Erythroblast (primary cell): ENCODE results near the gene DOK5.

Experiments used
- DNase-seq, 2 experiments: peaks; one replicate each; lab custom pipeline; 2025; lab: John Stamatoyannopoulos, UW
- GATA1 ChIP-seq: IDR thresholded peaks from 2 replicates; pipeline ENCODE4 v1.6.1; 2011; ENCODE audit warnings: low read depth, mild to moderate bottlenecking, control low read depth, low read length, moderate library complexity
- POLR2A ChIP-seq: IDR thresholded peaks from 2 replicates; pipeline ENCODE4 v1.6.1; 2011; ENCODE audit warnings: mild to moderate bottlenecking, low read length

Gene DOK5

DNA sequence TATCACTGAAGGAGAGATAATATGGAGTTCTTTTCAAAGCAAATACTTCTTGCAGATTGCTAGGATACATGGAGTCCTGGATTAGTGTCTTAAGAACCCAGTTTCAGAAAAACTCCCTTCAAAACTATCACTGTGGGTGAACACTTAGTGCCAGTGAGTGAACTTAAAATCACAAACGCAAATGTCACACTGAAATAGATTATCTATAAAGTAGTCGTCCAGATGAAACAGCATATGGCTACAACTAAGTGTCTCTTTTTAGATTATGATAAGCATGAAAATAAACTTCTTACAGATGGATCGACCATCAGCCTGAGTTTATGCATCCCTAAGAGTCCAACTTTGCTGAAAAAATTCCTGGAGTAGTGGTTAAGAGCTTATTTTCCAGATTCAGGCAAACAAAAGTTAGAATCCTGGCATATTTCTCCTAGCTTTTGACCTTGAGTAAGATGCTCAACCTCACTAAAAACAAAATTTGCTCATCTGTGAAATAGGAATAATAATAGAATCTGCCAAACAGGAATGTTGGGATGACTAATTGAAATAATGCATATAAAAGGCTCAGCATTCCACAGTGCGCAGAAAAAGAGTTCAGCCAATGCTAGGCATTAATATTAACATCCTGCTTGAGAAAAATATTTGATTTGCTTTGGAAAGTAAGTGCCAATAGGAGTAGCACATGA is 70.4 kb downstream of the DOK5 start:
- no peak for DNase-seq
- TF ChIP-seq POLR2A: no peak
- TF ChIP-seq GATA1: no peak

DNA sequence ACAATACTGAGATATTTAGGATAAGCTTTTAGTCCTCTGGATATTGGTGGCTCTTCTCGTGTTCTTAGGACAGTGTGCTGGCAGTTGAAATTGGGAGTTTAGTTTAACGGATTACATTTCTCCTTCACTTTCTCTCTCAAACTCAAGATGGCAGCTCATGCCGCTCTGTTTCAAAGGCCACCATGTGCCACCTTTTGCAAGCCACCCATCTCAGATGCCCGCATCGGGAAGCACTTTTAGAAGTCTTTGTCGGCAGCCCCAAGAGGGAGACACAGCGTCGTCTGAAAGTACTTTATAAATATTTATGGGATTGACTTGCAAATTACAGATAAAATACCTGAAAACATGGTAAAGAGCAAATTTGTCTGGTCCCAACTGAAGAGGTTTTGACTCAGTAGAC is 73.5 kb downstream of the DOK5 start:
- no peak for TF ChIP-seq GATA1
- TF ChIP-seq POLR2A: no peak
- no peak for DNase-seq

DNA sequence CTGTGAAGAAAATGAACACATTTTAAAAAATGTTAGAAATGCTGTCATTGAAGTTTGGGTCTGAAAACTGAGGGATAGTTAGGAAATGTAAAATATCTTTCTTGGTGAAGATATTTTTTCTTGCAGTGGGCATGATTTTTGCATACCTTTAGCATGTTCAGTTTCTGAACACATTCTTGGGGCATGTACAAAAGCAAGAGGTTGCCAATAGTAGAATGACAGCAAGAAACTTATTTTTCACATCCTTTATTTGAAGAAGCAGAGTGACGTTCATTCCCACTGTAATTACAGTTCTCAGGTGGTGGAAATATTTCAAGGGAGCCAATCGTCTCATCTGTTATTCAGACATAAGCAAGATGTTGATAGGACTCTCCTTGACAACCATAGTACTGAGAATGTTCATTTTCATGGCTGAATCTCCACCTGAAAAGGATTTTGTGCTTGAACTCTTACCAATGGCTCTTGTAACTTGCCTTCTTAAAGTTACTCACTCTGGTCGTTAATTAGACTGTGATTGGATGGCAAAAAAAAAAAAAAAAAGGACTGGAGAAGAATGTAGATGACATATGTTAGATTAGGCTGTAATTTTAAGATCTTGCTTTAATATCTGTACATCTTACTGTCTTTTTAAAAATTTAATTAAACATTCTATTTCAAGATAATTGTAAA is 74.4 kb downstream of the DOK5 start:
- no peak for TF ChIP-seq GATA1
- TF ChIP-seq POLR2A: no peak
- no peak for DNase-seq

DNA sequence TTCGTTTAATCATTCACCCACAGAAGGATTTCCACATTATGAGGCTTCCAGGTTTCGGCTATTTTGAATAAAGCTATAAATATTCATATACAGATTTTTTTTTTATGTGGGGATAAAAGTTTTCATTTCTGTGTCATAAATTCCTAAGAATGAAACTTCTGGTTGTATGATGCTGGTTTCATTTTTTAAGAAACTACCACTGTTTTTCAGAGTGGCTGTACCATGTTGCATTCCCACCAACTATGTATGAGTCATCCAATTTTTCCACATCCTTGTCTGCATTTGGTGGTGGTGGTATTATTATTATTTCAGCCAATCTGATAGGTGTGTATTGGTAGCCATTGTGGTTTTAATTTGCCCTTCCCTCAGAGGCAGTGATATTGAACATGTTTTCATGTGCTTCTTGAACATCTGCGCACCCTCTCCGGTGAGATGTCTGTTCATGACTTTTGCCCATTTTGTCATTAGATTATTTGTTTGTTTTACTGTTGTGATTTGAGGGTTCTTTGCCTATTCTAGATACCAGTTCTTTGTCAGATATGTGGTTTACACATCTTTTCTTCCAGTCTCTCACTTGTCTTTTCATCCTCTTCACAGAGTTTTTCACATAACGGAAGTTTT is 75.5 kb downstream of the DOK5 start:
- DNase-seq: no peak
- no peak for TF ChIP-seq POLR2A
- no peak for TF ChIP-seq GATA1

DNA sequence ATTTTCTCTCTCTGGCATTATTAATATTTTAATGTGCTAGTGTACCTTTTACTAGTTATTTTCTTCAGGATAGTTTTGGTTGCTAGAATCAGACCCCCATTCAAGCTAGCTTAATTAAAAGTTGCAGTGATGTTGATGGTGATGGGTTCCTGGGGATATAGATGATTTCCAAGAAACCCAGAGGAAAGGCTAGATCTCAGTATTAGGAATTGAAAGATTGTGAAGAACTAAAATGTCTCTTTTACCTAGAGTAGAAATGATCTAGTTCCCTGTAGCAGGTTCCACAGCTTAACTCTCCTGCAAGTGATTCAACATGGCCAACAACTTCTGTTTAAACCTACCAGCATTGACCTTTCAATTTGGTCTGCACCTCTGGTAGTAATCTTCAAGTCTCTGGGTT is 78.6 kb downstream of the DOK5 start:
- DNase-seq: no peak
- TF ChIP-seq GATA1: no peak

DNA sequence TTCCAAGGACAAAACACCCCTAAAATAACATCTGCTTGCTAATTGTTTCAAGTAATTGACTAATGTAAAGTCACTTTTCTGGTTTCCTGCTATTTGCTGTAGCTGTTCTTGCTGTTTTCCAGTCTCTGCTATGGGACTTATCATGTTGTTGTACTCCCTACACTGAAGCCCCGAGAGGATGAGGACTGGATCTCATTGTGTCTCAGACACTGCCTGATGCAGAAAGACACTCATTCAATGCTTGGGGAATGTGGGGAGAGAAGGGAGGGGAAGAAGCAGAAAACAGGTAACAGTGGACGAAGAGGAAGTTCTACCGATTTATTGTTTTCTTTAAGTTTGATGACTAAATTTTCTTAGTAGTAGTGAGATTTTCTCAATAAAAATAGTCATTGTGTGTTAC is 79.8 kb downstream of the DOK5 start:
- DNase-seq: no peak
- TF ChIP-seq GATA1 (no peak), POLR2A (no peak)

DNA sequence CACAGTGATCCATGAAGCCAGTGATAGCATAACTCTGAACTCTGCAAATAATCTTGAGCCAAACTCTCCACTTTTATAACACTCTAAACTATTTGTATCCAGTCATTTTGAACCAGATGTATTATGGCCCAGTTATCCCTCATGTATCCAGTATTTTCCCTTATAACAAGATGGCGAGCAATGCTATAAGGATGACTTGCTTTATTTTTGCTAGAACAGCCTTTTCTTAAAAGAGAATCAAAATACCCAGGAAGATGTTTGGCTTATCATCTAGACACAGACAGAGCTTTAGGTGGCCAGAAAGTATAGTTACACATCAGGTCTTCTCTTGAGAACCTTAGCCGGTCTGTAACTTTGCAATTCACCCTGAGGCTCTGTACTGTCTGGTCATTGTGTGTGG is 81.0 kb downstream of the DOK5 start:
- DNase-seq: no peak
- TF ChIP-seq POLR2A: no peak
- TF ChIP-seq GATA1: no peak

DNA sequence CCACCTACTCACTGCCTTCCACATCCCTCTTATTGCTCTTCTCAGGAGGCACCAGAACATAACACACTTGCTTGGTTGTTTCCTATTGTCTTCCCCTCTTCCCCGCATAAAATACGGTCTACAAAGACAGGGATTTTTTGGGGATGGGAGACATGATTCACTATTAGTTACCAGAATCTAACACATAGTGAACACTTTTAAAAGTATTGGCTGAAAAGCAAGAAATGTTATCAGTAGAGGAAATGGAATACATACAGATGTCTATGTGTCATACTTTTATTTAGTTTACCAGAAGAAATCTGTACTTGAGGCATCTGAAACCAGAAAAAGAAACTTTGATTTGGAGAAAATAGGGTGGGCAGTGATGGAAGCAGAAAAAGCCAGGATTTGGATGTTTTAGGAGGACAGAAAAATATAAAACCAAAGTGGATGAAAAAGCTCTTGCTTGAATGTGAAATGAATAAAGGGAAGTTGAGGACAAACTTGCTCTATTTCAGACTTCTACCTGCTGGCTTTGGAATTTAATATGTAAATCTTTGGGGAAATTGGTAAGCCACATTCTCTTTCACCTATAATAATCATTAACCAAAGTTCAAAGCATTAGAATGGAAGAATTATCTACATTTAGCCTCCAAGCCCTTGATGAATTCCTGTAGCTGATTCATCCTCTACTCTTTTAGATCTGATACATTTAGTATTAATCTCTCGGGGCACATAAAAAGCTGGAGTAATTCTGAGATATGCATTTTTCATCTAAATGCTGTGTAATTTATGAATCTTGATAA is 82.6 kb downstream of the DOK5 start:
- DNase-seq: no peak
- TF ChIP-seq GATA1 (no peak), POLR2A (no peak)

DNA sequence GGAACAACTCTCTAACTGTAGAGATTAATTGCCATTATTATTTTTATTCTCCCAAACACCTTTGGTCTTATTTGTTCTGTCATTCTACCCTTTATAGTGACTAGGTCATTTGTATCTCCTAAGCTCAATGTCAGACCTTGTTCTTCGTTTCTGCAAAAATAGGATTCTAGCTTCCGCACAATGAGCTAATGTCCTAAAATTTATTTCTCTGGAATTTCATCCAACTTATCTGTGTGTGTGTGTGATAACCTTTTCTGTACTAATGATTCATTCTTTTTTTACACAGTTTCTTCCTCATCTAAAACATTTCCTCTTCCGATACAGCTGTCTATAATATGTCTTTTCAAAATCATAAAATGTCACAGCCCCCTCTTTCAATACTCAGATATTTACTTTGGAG is 84.5 kb downstream of the DOK5 start:
- no peak for DNase-seq
- TF ChIP-seq POLR2A (no peak), GATA1 (no peak)

DNA sequence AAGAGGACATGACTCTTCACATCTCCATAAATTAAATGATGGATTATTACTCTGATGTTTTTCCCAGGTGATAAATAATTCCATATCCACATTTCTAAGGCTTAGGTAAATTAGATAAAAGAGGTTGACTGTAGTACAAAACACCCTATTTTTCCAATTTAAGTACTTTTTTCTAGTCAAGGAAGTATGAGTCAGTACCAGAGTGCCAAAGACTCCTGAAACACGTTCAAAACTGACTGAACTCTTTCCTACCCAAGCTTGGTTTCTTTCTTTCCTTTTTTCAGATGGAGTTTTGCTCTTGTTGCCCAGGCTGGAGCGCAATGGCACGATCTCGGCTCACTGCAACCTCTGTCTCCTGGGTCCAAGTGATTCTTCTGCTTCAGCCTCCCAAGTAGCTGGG is 85.0 kb downstream of the DOK5 start:
- TF ChIP-seq POLR2A (no peak), GATA1 (no peak)
- DNase-seq: no peak

DNA sequence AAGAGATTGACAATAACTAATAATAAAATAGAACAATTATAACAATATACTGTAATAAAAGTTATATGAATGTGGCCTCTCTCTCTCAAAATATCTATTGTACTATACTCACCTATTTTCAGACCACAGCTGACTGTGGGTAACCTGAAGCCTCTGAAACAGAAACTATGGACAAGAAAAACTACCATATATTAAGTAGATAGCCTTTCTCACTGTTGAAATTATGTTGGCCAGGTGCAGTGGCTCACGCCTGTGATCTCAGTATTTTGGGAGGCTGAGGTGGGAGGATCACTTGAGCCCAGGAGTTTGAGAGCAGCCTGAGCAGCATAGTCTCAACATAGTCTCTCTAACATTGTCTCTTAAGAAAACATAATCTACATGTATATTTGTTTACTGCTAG is 89.9 kb downstream of the DOK5 start:
- DNase-seq: no peak
- no peak for TF ChIP-seq GATA1
- TF ChIP-seq POLR2A: no peak

DNA sequence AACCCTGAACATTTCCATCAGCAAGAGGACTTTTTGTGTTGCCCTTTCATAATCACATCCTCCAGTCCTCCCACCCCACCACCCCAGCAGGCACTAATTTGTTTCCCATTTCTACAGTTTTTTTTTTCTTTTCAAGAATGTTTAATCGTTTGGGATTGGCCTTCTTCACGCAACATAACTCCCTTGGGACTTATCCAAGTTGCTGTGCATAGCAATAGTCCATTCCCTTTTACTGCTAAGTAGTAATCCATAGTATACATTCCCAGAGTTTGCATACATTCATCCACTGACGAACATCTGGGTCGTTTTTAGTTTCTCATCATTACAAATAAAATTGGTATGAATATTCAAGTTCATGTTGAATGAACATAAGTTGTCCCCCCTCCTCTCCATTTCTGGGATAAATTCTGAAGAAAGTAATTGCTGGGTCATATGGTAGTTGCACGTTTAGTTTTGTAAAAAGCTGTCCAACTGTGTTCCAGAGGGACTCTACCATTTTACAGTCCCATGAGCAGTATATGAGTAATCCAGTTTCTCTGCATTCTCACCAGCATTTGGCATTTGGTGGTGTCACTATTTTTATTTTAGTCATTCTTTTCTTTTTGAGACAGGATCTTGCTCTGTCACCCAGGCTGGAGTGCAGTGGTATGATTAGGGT is 90.8 kb downstream of the DOK5 start:
- TF ChIP-seq GATA1: no peak
- no peak for TF ChIP-seq POLR2A
- no peak for DNase-seq

DNA sequence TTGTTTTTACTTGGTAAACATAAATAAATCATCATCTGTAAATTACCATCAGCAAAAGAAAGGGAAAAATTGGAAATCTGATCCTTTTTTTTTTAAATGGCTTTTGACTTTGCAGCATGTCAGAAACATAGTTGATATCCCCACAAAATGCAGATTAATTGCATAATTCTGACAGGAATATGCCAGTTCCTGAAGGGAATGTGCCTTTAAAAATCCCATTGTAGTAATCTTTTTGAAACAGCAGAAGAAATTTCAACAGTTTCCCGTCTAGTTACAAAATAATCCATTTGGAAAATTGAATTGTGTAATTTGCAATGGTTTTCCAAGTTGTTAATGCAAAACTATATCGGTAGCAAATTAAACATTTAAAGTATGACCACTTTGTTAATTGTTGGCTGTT is 95.2 kb downstream of the DOK5 start:
- no peak for TF ChIP-seq POLR2A
- TF ChIP-seq GATA1: no peak
- DNase-seq: no peak

DNA sequence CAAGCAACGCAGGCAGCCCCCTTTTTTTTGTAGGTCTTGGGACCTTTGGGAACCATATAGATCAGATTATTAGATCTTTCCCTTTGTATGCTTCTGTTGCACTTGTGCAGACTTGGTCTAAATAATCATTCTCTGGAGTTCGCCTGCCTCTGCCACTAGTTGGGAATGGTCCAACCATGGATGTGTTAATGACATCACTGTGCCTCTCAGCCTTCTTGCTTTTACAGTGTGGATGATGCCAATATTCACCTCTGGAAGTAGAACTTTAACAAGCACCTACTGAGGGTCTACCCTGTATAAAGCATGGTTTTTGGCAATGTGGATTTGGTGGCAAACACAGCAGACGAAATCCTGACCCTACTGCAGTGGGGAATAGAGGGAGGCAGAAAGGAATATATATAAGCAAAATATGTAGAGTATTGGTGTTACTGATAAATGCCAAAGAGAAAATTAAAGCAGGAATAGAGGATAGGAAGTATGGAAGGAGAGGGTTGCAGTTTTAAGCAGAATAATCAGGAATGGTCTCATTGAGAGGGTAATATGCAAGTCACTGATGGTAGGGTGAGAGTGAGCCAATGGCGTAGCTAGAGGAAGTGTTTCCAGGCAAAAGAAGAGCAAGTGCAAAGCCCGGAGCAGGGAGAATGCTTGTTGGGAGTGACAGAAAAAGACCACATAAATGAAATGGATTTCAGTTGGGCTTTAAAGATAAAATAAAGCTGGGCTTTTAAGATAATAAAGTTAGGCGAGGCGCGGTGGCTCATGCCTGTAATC is 97.5 kb downstream of the DOK5 start:
- TF ChIP-seq GATA1: no peak
- TF ChIP-seq POLR2A: no peak
- DNase-seq: no peak
